IPS-11a (cell line): ENCODE measurements around the gene CNNM2.
"Not testable (repeated sequence)": the region's sequence is repeated elsewhere in the genome, so short reads cannot be mapped to it uniquely, and the experiment has no call there.

Experiments
- H3K4me3 ChIP-seq: one replicate; pipeline ENCODE4 v1.5.1; 2013; ENCODE audit warnings: low read depth, low read length, control low read depth

Gene CNNM2

DNA sequence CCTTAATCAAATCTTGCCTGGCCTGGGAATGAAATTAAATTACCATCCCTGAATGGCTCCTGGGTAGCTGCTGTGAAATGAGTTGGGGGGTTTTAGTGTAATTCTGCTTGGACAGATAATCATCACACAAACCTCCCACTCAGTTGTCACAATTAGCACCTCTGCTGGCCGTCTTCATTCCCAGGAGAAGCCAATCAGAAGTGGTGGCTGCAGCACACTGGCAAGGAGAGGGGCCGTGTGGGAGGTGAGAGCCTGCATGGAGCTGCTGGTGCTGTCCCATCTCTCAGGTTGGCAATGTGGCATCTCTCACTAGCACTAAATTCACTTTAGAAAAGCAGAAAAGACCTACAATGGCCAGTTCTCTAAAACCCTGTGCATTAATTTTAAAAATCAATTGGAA lies 182.5 kb downstream of the CNNM2 start:
- H3K4me3 ChIP-seq, result no peak overlapping the region

DNA sequence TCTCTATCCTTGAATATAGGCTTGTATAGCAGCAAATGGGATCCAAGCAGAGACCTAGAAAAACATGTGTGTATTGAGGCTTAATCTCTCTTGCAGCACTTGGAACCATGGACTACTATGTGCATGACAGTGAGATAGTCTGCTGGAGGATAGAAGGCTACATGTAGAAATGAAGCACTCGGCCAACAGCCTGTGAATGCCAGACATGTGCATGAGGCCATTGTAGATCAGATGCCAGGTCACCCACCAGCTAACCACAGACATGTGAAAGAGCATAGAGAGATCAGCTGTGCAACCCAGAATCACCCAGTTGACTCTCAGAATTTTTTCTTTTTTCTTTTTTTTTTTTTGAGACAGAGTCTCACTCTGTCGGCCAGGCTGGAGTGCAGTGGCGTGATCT lies 184.1 kb downstream of the CNNM2 start:
- H3K4me3 ChIP-seq, result no peak overlapping the region

DNA sequence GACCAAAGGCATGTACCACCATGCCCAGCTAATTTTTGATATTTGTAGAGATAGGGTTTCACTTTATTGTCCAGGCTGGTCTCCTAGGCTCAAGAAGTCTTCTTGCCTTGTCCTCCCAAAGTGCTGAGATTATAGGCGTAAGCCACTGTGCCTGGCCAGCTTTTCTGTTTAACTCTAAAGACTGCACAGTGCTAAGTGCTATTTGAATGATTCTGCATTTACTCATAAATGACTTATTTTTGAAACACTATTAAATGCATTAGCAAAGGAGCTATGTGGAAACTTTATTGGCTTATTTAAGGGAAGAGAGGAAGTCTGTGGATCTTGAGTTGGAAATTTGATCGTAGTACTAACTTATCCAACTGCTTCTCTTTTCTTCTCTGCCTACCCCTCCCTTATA lies 185.9 kb downstream of the CNNM2 start:
- no peak overlapping the region for H3K4me3 ChIP-seq

GRCh38 chr10:103104721-103105120 lies 186.6 kb downstream of the CNNM2 start:
- H3K4me3 ChIP-seq, result no peak overlapping the region

- H3K4me3 ChIP-seq, result no peak overlapping the region
Observed at GRCh38 chr10:103105462-103105861, 187.4 kb downstream of the CNNM2 start.

- no peak overlapping the region for H3K4me3 ChIP-seq
Observed at GRCh38 chr10:103106539-103106938, 188.4 kb downstream of the CNNM2 start.

DNA sequence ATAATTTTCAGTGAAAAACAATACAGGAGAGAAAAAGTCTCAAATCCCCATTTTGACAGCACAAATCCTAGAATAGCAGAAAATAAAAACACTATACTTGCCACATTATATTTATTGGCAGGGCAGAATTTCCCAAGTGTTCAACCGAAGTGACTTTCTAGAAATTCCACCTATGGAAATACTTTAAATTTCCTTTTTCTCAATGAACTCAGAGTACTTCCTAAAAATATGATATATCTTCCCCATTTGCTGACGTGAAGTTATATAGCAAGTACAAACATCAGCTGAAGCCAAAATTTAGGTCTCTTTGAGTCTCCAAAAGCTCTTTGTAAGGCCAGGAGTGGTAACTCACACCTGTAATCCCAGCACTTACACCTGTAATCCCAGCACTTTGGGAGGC lies 191.7 kb downstream of the CNNM2 start:
- no peak overlapping the region for H3K4me3 ChIP-seq

DNA sequence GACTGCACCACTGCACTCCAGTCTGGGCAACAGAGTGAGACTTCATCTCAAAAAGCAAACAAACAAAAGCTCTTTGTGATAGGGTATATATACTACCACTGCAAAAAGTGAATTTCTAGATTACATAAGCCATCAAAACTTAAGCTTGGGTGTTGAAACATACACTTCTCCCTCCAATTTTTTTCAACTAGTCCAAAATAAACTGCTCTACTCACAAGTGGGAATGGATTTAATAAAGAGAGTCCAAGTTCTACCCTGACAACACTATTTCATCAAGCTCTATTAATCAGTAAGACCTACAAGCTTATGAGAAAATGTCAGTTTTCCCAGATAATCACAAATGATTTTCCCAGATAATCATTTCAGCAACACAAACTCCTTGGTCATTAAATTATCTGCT lies 192.3 kb downstream of the CNNM2 start:
- no peak overlapping the region for H3K4me3 ChIP-seq

- no peak overlapping the region for H3K4me3 ChIP-seq
Observed at GRCh38 chr10:103111031-103111917, 193.2 kb downstream of the CNNM2 start.

- H3K4me3 ChIP-seq, result no peak overlapping the region
Observed at GRCh38 chr10:103111918-103112877, 194.1 kb downstream of the CNNM2 start.

GRCh38 chr10:103114876-103115275 lies 196.8 kb downstream of the CNNM2 start:
- no peak overlapping the region for H3K4me3 ChIP-seq

DNA sequence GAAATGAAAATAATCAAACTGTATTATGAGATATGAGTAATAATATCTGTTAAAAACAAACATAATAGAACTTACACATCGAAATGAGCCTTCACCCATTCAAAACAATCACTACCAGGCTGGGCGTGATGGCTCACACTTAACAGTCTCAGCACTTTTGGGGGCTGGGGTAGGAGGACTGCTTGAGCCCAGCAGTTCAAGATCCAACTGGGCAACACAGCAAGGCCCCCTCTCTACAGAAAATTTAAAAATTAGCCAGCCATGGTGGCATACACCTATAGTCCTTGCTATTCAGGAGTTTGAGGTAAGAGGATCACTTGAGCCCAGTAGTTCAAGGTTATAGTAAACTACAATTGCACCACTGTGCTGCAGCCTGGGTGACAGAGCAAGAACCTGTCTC lies 199.2 kb downstream of the CNNM2 start:
- no peak overlapping the region for H3K4me3 ChIP-seq

- H3K4me3 ChIP-seq, result no peak overlapping the region
Observed at GRCh38 chr10:103120546-103120945, 202.5 kb downstream of the CNNM2 start.

GRCh38 chr10:103120977-103121735 lies 203.1 kb downstream of the CNNM2 start:
- no peak overlapping the region for H3K4me3 ChIP-seq

GRCh38 chr10:103123282-103124024 lies 205.4 kb downstream of the CNNM2 start:
- no peak overlapping the region for H3K4me3 ChIP-seq

DNA sequence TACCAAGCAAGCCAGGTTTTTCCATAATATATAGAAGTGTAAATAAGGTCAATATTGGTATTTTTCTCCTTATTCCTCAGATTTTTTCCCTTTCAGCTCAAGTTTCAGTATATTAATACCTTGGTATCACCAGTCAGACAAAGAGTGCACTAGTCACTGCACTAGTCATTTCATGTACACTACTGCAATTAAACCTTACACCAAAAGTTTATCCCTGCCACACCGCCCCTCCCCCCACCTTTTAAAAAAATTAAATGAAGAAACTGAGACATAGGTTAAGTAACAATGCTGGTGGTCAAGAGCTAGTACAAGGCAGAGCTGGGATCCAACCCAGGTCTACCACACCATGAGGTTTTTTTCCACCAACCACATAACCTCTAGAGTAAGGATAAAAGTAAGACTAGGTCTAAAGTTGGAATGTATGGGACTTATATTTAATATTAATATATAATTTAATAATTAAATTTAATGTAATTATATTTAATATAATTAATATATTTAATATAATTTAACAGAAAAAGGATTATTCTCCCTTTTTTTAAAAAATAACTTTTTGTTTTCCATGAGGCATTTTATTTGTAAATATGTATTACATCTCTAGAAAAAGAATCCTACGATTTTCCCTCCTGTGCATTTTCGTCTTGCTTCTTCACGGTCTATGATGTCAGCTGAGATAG lies 206.5 kb downstream of the CNNM2 start:
- H3K4me3 ChIP-seq, result no peak overlapping the region

DNA sequence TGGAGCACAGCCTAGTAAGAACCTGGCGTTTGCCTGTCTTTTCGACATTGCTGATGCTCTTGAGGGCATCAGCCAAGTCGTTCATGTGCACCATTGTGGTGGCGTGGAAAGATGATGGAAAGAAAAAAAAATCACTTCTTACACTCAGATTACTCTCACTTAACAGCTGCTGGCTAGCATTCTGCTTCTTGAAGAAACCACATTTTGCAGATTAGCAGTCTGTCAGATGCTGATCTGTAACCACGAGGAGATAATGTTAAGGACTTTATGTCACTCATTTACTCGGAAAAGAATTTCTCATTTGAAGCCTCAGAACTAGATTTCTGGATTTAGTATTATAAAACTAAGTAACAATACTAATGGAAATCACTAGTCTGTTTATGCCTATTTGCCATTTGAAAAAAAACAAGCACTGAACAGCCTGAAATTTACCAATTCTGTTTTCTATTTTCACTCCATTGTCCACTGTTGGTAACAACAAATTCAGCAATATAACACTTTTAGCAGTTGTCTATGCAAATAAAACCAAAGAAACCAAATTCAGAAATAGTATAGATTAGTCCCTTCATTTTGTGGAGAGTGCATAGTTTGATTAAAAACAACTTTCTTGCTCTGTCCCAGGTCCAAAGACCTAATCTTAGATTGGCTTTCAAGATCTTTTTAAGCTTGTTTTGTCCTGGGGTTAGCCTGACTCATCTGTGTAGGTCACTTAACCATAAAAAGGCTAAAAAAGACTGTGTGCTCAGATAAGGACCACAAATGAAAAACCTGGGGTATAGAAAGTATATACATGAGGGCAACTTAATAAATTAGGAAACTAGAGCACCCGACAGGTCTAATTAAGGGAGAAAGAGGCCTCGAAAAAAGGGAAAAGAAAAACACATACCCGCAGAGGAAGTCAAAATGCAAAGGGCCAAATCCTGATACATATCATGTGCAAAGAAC lies 207.5 kb downstream of the CNNM2 start:
- no peak overlapping the region for H3K4me3 ChIP-seq

- H3K4me3 ChIP-seq, result no peak overlapping the region
Observed at GRCh38 chr10:103127241-103127640, 209.1 kb downstream of the CNNM2 start.

GRCh38 chr10:103130180-103130579 lies 212.1 kb downstream of the CNNM2 start:
- H3K4me3 ChIP-seq, result not testable (repeated sequence)
